Chondrocyte (in vitro differentiated cells): ENCODE data around the gene DCDC2C. TPM values are rescaled to one million over a fixed set of nuclear protein-coding genes. Genes with fewer than 3 reads are reported as not detected.

ENCODE experiments used
- DNase-seq: peaks from one replicate; pipeline ENCODE4 v3.0.0; 2021; ENCODE audit warnings: mixed read lengths, low spot score
- H3K27ac Mint-ChIP-seq: one replicate; pipeline ENCODE4 v1.8.0; 2021; ENCODE audit warnings: mild to moderate bottlenecking, moderate library complexity, mixed read lengths; ENCODE audit not compliant: unreplicated experiment
- H3K27me3 Mint-ChIP-seq: 2 replicates; pipeline ENCODE4 v1.8.0; 2021; ENCODE audit warnings: low read depth, mixed read lengths
- H3K36me3 Mint-ChIP-seq: 2 replicates; pipeline ENCODE4 v1.8.0; 2021; ENCODE audit warnings: low read depth, mixed read lengths
- H3K4me1 Mint-ChIP-seq: 2 replicates; pipeline ENCODE4 v1.8.0; 2021; ENCODE audit warnings: low read depth, mild to moderate bottlenecking, mixed read lengths
- H3K4me3 Mint-ChIP-seq: one replicate; pipeline ENCODE4 v1.8.0; 2021; ENCODE audit warnings: mild to moderate bottlenecking, moderate library complexity, mixed read lengths; ENCODE audit not compliant: unreplicated experiment
- H3K9me3 Mint-ChIP-seq: 2 replicates; pipeline ENCODE4 v1.8.0; 2021; ENCODE audit warnings: low read depth, mixed read lengths
- CTCF ChIP-seq: fragments of 200-600 bp; sonication (generic); IDR thresholded peaks from 2 replicates; pipeline ENCODE4 v1.5.0; 2021; ENCODE audit warnings: antibody characterized with exemption, mild to moderate bottlenecking, moderate library complexity
- total RNA-seq: library from RNA; stranded (reverse); gene quantifications from 3 replicates; pipeline ENCODE4 v1.2.1, GENCODE V29; 2021

Gene DCDC2C
- total RNA-seq, 1 donor from 2014 or later = not detected

GRCh38 chr2:3674066-3674845, 29.1 kb upstream of the DCDC2C start:
- DNase-seq = no peak
- no peak for TF ChIP-seq CTCF
- Mint-ChIP-seq H3K4me1 (no peaks in the 10 kb centered on the region), H3K9me3 (no peaks in the 10 kb centered on the region), H3K27me3 (peaks cover 17% of the 10 kb centered on the region), H3K4me3 (no peak overlapping the region), H3K27ac (no peak overlapping the region), H3K36me3 (no peaks in the 10 kb centered on the region)

- H3K27me3 Mint-ChIP-seq = peaks cover 17% of the 10 kb centered on the region
These were observed 27.7 kb upstream of the DCDC2C start for GRCh38 chr2:3675687-3676086.

GRCh38 chr2:3677436-3677835, 25.9 kb upstream of the DCDC2C start:
- no peak overlapping the region for H3K4me3 Mint-ChIP-seq
- no peaks in the 10 kb centered on the region for H3K36me3 Mint-ChIP-seq
- no peak overlapping the region for H3K27ac Mint-ChIP-seq
- no peaks in the 10 kb centered on the region for H3K4me1 Mint-ChIP-seq
- DNase-seq = no peak
- H3K27me3 Mint-ChIP-seq = peaks cover 18% of the 10 kb centered on the region
- H3K9me3 Mint-ChIP-seq = no peaks in the 10 kb centered on the region
- TF ChIP-seq CTCF = no peak

More at GRCh38 chr2:3675687-3676086, 27.7 kb upstream of the DCDC2C start:
- TF ChIP-seq CTCF = no peak
- Mint-ChIP-seq H3K4me1 (no peaks in the 10 kb centered on the region), H3K9me3 (no peaks in the 10 kb centered on the region), H3K36me3 (no peaks in the 10 kb centered on the region), H3K27ac (no peak overlapping the region), H3K4me3 (no peak overlapping the region)
- no peak for DNase-seq

- no peak for TF ChIP-seq CTCF
- no peak overlapping the region for H3K4me3 Mint-ChIP-seq
- H3K36me3 Mint-ChIP-seq = no peaks in the 10 kb centered on the region
- no peak overlapping the region for H3K27ac Mint-ChIP-seq
- DNase-seq = no peak
- H3K9me3 Mint-ChIP-seq = no peaks in the 10 kb centered on the region
- peaks cover 18% of the 10 kb centered on the region for H3K27me3 Mint-ChIP-seq
- no peaks in the 10 kb centered on the region for H3K4me1 Mint-ChIP-seq
These were observed 25.2 kb upstream of the DCDC2C start for GRCh38 chr2:3678212-3678611.

GRCh38 chr2:3679180-3679579, 24.2 kb upstream of the DCDC2C start:
- TF ChIP-seq CTCF = no peak
- no peaks in the 10 kb centered on the region for H3K4me1 Mint-ChIP-seq
- peaks cover 12% of the 10 kb centered on the region for H3K27me3 Mint-ChIP-seq
- no peak overlapping the region for H3K27ac Mint-ChIP-seq
- H3K4me3 Mint-ChIP-seq = no peak overlapping the region
- H3K36me3 Mint-ChIP-seq = no peaks in the 10 kb centered on the region
- no peaks in the 10 kb centered on the region for H3K9me3 Mint-ChIP-seq
- no peak for DNase-seq
